Skin of body (tissue), 2 donors: ENCODE measurements around the gene WRNIP1. TPM values are rescaled to one million over a fixed set of nuclear protein-coding genes. Genes with fewer than 3 reads are reported as not detected.

ENCODE experiments used
- DNase-seq: peaks from one replicate; lab custom pipeline; 2025; lab: John Stamatoyannopoulos, UW
- total RNA-seq: library from RNA; depleted of rRNA; stranded (reverse); fragments of >200 nt; gene quantifications from one replicate; pipeline ENCODE4 v1.2.3, GENCODE V29; 2014

The WRNIP1 gene
- total RNA-seq, 1 donor from 2014 or later, result 24.8 TPM

DNA sequence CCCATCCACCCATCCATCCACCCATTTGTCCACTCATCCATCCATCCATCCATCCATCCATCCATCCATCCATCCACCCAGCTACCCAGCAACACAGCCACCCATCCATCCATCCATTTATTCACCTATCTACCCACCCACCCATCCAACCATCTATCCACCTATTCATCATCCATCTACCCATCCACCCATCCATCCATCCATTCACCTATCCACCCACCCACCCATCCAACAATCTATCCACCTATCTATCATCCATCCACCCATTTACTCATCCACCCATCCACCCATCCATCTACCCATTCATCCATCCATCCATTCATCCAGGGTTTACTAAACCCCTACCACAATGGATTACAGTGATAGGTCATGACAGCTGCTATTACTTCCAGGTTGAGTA lies 69.1 kb downstream of the WRNIP1 start:
- DNase-seq, result no peak

Other genes with a start within 250 kb of the WRNIP1 start
- gene MYLK4, start 14.5 kb upstream of the WRNIP1 start, total RNA-seq, result 1.4 TPM
- 17.9 TPM for gene SERPINB1, start 76.5 kb downstream of the WRNIP1 start, total RNA-seq
- gene SERPINB9, start 137.9 kb downstream of the WRNIP1 start, total RNA-seq, result 5.5 TPM
- 36.9 TPM for gene SERPINB6, start 206.2 kb downstream of the WRNIP1 start, total RNA-seq
- 8.7 TPM for gene NQO2, start 234.5 kb downstream of the WRNIP1 start, total RNA-seq